Measurements from ENCODE around the gene OPCML.

OPCML gene

DNA sequence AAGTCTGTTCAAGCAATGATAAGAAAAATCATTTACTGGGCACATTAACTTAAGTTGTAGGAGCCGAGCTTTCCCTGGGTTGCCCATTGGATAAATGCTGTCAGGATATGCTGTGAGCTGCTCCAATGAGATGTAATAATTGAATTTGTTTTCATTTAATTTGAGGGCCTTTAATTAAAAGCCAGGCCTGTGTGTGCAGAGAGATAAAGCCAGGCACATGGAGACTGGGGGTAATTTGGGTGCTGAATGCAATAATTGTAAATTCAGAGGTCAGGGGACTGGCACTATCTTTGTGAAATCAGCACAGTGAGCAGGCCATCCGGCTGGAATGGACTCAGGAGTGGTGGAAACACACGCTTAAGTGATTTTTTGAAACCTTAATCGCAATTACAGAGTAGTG, 125.8 kb downstream of the OPCML start:
- no peak for DNase-seq

DNA sequence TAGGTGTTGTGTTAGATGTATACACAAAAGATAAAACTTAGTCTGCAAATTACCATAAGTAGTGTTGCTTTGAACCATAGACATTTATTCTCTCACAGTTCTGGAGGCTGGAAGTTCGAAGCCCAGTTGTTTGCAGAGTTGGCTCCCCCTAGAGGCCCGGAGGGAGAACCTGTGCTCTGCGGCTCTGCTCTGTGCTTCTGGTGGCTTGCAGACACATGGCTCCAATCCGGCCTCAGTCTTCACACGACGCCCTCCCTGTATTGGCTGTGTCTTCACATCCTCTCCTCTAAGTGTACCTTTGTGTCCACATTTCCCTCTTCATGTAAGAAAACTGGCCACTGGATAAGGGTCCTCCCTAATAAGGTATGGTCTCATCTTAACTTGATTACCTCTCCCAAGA, 128.4 kb downstream of the OPCML start:
- no peak for DNase-seq

DNA sequence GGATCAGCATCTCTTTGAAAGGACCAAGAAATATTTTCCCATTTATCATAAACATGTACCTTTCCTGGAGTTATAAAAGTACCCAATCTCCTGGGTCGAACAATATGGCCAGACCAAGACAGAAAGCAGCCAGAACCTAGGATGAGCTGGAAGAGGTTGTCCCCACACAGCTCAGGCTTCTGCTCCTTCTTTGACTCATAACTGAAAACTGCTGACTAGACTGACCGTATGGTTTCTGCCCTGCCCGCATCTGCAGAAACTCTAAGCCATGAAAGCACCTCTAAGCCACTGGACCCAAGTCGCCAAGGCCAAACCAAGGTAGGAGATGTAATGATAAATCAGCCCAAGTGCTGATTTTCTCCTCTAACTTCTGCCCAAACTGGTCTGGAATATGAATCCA, 129.8 kb downstream of the OPCML start:
- no peak for DNase-seq

DNA sequence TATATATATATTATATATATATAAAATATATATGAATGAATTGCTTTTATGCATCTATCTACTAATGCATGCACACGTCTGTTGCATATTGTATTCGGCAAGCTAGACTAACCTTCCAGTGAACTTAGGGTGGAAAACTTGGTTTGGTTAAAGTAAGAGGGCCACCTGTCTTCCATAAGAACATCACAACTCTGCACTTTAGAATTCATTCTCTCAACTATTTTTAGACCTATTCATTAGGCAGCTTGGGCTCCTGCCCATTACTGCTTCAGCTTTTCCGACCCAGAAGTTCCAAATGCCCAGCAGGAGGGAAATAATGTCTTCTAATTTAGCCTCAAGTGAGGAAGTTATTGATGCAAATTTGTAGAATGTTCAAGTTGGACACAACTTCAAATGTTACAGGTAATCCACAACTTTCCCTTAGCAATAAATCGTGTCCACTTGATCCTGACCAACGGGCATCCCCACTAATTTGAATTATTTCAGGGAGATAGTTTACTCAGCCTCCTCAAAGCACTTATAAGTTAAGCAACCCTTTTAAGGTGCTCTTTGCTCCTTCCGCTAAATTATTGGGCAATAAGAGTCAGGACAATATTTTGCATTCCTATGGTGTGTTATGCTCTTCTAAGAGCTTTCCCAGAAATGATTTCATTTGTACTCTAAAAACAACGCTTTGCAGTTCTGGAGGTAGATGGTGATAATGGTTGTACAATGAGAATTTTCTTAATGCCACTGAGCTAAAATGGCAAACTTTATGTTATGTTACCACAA, 132.3 kb downstream of the OPCML start:
- no peak for DNase-seq

DNA sequence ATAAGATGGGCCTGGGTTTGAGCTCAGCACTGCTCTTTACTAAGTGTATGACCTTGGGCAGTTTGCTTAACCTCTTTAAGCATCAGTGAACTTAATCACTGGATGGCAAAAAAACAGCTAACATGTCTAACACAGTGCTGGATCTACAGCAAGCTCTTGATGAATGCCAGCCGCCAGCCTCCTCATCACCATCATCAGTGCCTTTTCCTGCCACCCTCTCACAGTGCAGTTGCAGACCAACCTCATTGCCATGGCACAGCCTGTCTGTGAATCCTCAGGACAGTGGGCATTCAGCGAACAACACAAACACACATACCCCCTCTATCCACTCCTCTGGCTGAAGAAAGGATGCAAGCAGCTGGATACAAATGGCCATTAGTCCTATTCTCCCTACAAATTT, 133.0 kb downstream of the OPCML start:
- no peak for DNase-seq

DNA sequence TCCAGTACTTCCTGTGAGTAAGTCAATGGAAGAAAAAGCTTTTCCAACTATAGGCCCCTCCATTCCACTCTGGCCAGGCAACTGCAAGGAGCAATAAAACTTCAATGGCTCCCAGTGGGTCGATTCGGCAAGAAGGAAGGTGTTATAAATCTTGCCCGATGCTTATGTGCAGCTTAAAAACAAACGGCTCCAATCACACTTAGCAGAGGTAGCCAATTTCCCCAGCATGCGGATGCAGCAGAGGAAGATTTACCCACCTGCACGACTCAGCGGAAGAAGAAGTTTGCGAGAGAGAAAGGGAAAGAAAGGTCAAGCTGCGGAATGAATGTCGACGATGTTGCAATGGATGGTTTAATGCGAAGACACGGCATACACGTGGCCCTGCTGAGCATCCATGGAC, 141.5 kb downstream of the OPCML start:
- DNase-seq: no peak

DNA sequence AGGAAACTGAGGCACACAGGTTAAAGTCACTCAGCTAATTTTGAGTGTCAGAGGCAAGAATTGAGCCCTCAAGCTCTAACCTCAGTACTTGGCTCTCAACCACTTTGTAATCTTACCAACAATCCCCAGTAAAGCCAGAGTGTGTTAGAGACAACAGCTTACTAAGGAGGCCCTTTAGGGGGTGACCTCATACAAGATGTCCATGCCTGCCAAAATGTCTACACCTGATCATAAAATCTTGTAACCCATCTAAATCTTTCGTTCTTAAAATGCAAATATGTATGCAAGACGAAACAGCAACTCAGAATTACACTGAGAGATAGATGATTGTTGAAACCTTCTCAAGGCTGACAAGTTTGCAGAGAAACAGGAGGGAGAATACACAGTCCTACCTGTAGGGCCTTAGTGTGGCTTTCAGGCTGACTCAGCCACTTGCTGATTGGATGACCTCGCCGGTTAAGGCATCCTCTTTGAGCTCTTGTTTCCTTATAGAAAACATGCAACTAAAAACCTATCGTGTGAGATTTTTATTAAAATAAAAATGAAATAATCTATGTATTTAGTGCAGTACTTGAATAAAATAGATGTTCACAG, 143.2 kb downstream of the OPCML start:
- DNase-seq: no peak

DNA sequence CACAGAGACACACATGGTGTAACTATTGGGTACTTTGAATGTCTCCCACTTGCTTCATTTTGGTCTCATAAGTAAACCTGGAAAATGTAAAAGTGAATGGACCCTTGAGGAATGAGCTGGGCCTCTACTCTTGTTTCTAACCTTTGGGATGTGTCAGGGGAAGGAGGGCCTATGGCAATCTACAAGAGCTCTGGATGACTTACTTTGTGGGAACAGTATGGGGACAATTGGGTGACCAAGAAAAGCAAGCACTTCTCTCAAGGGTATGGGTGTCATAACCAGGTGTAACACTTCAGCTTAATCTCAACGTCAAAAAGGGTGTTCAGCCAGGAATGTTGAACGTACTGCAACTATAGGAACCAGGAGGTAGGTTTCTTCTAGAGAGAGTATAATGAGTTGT, 144.0 kb downstream of the OPCML start:
- DNase-seq: no peak

DNA sequence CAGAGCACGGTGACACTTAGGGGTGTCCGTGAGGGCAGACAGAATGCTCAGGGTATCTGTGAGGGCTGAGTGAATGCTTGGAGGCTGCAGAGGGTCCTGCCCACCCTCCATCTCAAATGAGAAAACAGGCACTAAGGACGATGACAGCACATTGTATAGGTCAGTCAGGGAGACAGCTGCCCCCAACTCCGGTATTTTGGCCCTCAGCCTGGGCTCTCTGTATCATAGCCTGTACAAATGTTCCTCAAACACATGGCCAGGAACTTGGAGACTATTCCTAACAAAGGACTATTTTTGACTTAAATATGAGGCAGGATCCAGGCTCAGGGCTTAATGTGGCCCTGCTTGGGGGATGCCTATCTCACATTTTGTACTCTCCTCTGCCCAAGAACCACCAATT, 145.4 kb downstream of the OPCML start:
- no peak for DNase-seq

DNA sequence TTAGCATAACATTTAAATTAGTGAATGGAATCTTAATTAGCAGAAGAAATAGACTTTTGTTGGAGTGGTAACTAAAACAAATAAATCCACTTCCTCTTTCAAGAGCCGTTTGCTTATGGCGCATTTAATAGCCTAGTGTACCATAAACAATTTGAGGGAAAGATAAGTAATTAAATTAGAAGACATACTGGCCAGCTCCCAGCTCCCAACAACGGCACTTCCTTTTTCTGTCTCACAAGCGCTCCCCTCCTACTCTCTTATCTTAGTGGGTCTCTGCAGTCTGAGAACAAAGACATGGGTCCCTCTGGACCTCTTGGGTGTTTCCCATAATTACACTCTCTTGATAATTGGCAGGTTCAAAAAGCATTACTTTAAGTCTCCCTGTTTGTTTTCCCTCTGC, 146.0 kb downstream of the OPCML start:
- DNase-seq: no peak

DNA sequence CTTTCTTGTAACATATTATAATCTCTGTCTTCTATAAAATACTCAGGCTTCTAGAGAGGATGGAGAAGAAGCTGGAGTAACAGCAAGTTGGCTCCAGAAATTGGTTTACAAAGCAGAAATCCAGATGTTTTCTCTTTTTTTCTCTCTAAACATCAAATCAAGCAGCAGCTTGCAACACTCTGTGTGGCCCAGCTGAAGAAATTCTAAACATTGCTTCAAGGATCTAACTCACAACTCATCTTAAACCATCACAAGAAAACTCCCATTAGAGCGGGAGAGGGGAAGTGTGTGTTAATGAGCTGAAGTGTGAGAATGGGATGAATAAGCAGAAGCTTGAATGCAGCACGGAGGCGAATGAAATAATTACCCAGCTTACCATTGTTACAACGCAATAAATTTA, 146.5 kb downstream of the OPCML start:
- no peak for DNase-seq

DNA sequence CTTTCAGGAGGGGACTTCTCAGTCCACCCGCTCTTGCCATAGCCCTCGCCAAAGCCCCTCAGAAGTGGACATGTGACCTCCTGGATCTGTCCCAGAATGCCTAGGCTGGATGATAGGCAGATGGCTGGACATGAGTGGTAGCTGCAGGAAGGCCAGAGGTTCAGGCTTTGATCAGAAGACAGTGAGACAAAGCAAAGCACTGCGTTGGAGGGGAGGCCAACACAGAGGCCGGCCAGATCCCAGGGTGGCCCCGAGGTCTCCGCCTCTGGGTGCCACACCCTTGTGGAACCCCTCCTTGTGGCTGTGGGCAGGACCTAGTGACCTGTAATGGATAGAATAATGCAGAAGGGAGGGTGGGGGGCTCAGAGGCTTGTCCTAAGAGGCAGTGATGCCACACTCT, 147.6 kb downstream of the OPCML start:
- DNase-seq: no peak

DNA sequence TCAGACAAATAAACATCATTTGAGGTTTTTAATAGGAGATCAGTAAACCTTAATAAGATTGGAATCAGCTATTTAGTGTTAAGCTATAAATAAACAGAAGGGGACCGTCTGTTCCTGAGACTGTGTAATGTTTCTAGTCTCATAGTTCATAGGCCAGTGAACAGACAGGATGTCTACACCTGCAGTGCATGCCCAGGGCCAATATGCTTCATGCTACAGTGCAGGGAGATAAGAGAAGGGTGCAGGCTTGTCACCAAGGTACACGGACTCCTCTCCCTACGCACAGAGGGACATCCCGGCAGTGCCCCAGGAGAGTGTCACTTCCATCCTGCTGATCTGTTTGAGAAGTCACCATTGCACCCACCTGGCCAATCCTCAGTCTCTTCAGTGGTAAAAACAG, 148.6 kb downstream of the OPCML start:
- DNase-seq: no peak

DNA sequence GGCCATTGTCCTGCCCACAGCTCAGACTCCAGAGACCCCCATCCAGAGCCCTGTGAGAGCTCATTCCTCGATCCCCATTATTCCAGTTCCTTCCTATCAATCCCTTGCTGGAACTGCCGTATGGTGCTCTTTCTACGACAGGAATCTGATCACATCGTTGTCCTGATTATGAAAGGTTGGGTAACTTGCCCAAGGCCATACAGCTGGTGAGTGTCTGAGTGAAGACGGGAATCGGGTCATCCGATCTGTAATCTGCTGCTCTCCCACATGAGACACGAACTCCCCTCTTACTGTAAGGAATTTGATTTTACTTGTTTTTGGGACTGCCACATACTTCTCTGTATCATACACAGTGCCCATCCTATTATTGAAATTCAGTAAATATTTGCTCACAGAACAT, 149.1 kb downstream of the OPCML start:
- DNase-seq: no peak

DNA sequence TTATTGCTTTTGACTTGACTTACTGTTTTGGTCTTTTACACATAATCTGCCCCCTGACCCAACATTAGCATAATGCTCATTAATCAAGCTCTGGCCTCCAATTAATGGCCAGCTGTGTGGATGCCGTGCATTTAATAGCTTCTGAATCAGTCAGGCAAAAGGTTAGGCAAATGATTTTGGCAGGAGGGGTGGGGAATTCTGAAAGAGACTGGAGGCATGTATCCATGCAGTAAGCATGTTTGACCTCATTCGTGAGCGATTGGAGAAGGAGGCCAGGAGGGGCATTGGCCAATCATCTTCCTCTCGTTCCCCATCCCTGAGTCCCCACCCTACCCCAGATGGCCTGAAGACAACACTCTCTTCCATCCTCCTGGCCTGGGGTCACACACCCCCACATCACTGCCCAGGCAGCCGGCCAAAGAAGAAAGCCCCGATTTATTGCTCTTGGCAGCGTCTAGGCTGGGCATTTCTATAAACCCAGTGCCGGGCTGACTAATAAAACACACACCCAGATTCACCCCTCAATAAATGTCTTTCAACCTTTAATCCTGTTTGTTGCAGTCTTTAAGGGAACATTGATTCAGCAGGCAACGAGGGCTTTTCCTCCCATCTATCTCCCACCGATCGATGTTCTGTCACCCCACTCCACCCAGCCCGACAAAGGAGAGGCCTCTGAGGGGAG, 150.0 kb downstream of the OPCML start:
- DNase-seq: no peak

DNA sequence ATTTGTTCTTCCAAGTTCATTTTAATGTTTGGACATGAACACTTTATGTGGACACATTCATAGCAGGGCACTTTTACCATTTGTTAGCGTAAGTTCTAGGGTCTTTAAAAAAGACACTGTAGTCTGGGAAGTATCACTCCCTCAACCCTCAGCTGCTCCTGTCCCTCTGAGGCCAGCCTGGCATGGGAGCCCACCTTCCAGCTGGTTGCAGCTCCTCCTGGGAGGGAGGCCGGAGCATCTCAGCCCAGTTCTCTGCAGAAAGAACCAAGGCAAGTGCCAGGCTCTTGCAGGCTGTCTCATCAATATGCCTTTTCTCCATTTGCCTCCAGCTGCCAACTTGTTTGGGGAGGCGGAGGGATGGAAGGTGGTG, 150.6 kb downstream of the OPCML start:
- DNase-seq: no peak

DNA sequence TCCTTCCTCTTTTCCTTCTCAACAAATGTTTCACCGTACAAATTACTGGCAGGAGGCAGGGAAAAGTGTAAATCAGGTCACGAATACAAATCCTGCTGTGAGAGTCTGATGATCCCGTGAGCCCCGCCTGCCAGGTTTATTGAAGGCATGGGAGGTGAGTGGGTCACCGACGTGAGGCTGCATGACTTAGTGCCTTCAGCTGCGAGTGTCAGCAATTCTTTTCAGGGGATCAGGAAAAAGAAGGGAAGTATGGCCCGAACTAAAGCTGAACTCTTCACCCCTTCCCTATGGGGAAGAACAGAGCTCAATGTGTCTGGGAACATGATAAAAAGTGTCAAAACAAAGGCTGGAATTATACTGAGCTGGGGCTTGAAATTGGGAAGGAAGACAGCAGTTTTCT, 166.2 kb downstream of the OPCML start:
- DNase-seq: no peak

DNA sequence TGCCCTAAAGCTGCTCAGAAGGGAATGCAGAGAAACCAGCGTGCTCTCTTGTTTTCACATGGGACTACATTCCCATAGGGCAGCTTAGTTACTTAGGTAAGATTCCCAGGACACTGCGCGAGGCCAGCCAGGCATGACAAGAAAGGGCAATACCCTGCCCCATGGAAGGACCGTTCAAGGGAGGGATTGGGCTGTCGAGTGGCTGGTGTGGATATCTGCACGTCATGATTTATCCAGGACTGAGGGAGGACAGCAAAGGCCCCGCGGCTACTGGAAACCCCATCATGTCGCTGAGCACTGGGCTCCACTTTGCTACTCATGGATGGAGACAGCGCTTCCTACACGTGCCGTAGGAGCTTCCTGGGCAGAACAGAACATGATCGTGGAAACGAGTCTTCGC, 169.4 kb downstream of the OPCML start:
- no peak for DNase-seq

DNA sequence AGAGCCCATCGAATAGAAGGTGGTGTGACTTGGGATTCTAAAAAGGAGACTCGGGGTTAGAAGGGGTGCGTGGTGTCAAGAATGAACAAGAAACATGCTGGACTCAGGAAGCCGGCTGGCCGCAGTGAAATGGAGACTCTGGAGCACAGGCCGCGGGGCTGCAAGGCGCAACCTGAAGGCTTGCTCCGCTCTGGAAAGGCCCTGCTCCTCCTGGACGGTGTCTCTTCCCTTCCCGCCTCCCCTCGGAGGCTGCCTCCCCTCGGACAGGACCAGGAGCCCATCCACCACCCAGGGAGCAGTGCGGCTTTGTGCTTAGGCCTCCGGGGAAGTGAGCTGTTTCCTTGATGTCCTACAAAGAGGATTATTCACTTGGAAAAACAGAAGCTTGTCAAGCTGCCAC, 170.1 kb downstream of the OPCML start:
- no peak for DNase-seq

DNA sequence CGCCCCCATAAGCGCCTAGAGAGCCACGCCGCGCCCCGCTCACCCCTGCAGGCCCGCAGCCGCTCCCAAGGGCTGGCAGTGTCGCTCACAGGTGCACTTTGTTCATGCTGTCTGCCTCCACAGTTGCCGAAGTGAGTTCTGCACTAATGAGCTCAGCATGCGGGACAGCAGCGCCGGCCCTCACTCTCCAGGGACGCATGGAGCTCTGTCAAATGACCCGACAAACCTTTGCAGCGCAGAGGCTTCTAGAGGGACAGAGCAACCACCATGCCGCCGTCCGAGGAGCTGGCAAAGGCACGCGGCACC, 170.7 kb downstream of the OPCML start:
- DNase-seq: no peak

DNA sequence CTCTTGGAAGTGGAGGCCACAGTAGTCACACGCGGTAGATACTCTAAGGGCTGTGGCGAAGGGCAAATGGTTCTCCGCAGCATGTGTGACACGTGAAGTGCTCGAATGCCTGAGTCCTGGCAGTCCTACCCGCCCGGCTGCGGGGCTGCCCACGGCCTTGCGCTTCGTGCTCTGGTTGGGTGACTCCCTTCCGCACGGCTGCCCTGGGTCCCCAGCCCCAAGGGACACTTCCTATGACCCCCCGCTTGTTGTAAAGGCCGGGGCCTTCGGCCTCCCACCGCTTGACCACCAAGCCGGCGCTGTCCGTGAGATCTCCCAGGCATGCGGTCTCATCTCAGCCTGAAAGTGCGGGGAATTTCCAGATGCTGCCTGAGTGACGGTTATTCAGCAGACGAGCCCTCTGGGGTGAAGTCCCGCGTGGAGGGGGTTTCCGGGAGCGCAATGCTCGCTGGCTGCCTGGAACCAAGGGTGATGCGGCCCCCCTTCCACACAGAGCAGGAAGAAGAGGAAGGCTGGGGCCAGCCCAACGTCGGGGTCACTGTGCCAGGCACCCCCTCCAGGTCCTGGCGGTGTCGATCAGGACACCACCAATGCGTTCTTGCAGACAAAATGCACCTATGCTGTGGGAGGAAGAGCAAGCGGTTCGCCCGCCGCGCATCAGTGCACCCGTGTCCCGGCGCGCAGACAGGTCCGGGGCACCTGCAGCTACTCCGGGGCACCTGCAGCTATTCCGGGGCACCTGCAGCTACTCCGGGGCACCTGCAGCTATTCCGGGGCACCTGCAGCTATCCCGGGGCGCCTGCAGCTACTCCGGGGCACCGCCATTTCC, 171.2 kb downstream of the OPCML start:
- DNase-seq: no peak

DNA sequence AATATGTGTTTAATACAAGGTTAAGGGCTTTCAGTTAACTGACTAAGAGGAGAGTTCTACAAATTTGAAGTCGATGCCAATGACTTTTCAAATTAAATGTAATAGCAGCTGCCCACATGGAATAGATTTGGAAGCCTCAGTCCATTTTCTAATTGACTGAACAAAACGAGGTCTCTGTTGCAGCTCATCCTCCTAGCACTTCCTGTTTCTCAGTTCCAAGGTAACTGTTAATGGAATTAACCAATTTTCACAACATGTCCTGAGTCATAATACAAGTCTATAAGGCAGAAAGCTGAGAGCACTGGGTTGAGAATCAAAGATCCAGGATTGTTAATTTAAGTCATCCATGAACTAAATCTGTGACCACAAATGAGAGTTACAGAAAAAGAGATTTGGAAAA, 177.2 kb downstream of the OPCML start:
- no peak for DNase-seq

DNA sequence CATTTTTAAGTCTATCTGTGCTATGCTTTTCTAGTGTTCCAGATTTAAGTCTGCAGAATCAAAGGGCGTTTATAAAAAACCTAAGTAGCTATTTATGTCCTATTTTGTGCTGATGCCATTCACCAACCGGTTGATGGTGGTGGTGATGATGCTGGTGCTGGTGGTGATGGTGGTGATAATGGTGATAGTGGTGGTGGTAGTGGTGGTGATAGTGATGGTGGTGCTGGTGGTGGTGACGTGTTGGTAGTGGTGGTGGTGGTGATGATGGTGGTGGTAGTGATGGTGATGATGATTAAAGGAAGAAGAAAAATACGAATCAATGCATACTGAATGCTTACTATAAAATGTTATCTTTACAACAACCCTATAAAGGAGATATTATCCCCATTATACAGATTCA, 178.2 kb downstream of the OPCML start:
- DNase-seq: no peak

DNA sequence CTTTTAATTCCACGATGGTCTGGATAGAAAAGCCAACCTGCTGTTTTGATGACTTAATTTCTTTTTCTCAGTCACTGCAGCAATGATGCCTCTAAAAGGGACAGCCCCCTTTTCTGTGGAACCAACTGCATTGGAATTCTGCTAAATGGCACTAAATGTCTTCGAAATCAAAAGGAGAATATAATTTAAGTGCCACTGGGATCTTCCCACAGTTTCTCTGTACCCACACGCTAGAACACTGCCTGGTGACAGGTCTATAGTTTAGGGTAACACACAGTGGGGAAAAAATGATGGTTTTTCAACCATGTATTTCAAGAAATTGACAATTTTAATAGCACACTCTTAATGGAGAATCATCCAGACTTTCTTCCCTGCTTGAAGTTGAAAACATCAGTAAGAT, 182.3 kb downstream of the OPCML start:
- no peak for DNase-seq

Data from NCI-H446 (cell line).